GM18517 (cell line): ENCODE data around the gene LAMA3.

Source experiments
- ATAC-seq: cut with Tn5 transposase; IDR thresholded peaks from one replicate; pipeline ENCODE4 v1.9.1; 2021; ENCODE audit warnings: mild to moderate bottlenecking, moderate library complexity; ENCODE audit not compliant: unreplicated experiment

LAMA3 gene

GRCh38 chr18:23893653-23894052 is 204.4 kb downstream of the LAMA3 start:
- no peak for ATAC-seq

- ATAC-seq, result no peak
Observed at GRCh38 chr18:23894661-23895175, 205.5 kb downstream of the LAMA3 start.

DNA sequence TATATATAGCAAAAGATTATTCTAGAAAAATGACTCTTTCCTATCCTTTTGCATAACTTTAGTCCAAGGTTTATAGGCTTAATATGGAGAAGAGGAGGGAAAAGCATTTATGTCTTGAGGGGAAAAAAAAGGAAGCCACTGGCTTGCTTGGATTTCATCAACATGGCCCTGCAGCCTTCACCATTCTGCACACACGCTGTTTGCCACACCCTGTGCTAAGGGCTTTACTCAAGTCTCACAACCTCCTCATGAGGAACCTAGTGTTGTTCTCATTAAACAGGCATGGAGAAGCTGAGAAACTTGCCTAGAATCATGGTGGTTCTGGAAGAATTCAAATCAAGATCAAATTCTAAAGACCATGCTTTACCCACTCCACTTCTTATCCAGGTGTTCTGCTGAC is 208.0 kb downstream of the LAMA3 start:
- no peak for ATAC-seq

DNA sequence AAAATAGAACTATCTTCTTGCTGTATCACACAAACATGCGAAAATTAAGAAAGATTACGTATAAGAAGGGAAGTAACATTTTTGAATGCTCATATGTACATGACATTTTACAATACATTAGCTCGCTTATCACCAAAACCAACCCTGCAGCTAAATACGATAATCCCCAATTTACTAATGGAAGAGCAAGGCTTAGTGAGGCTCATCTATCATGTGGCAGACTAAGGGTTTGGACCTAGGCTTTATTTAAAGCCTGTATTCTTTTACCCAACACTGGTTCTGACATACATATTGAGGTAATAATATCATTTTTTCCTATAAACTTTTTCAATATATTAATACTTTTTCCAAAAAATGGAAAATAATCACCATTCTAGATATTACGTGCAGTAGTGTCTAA is 208.5 kb downstream of the LAMA3 start:
- no peak for ATAC-seq

GRCh38 chr18:23900994-23901393 is 211.7 kb downstream of the LAMA3 start:
- no peak for ATAC-seq

DNA sequence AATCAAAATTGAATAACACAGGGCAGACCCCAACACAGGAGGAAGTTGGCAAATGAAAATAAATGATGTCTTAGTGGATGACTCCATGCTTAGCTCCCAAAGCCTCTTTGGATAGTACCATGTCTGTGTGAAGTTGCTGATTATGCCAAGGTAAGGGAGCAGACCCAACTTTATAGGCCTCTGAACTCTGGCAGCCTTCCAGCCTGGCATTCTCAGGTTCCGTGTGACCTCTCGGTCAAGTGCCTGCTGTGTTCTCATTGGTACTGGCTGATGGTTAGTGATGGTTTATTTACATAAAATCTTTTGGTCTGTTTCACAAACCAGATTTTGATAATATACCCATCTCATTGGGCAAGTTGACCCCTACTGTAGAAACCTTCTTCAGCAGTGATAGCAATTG is 213.1 kb downstream of the LAMA3 start:
- no peak for ATAC-seq

- ATAC-seq, result no peak
Observed at GRCh38 chr18:23903971-23904370, 214.7 kb downstream of the LAMA3 start.

DNA sequence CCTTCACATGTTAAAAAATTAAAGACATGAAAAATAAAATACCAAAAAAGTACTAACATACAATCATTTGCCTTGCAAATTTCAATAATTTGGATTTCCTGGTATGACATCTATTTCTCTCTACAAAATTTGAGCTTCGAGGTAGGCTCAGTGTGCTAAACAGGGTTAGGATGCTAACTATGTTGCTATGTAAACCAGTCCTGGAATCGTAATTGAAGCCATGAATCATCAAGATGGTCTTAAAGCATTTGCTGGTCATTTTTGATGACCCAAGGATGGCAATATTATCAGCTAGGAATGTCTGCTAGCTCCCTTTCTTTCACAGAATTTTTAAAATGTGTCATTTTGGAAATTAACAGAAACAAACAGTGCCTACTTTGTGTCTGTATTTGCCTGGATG is 217.4 kb downstream of the LAMA3 start:
- ATAC-seq, result no peak

- ATAC-seq, result no peak
Observed at GRCh38 chr18:23908827-23909226, 219.6 kb downstream of the LAMA3 start.

GRCh38 chr18:23910032-23910431 is 220.8 kb downstream of the LAMA3 start:
- ATAC-seq, result no peak

- ATAC-seq, result no peak
Observed at GRCh38 chr18:23912356-23912755, 223.1 kb downstream of the LAMA3 start.

- no peak for ATAC-seq
Observed at GRCh38 chr18:23916338-23916737, 227.1 kb downstream of the LAMA3 start.

DNA sequence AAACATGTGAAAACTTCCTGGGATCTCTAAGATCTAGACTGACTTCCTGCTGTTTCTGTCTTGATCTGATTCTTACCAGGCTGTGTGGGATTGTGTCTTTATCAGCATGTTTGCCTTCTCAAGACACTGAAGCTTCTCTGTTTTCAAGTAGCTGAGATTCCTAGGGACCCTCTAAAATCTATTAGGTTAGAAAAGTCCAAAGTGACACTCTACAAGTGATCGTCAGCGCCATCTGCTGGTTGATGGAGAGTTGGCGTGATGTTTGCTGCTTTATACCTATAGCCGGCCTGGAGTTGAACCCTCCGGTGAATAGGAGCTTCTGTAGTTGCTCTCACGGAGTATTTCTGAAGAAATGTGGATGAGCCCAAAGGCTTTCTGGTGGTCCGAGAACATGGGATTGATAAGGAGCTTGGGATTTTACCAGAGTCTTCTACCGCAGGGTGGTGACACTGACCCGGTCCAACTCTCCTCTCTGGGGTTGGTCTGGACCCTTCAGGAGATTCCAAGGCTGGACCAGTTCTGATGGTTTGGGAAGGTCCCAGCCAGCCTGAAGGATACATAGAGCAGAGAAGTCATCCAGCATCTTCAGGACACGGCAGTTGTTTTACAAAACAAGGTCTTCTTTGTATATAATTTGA is 229.3 kb downstream of the LAMA3 start:
- no peak for ATAC-seq

DNA sequence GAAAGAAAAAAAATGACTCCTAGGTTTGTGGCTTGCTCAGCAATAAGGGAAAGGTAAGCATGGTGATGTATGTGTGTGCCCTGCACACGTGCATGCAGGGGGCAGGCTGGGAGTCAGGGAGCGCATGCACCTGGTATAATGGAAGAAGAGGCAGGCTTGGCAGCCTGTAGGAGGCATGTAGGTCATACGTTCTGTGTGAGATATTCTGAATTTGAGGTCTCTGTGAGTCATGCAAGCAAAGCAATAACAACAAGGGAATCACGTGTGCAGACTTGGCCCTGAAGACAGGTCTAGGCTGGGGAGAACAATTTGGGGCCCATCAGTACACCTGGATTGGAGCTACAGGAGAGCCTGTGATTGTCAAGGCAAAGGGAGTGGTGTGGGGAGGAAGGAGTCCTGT is 230.8 kb downstream of the LAMA3 start:
- ATAC-seq, result no peak

- no peak for ATAC-seq
Observed at GRCh38 chr18:23921716-23922285, 232.5 kb downstream of the LAMA3 start.

DNA sequence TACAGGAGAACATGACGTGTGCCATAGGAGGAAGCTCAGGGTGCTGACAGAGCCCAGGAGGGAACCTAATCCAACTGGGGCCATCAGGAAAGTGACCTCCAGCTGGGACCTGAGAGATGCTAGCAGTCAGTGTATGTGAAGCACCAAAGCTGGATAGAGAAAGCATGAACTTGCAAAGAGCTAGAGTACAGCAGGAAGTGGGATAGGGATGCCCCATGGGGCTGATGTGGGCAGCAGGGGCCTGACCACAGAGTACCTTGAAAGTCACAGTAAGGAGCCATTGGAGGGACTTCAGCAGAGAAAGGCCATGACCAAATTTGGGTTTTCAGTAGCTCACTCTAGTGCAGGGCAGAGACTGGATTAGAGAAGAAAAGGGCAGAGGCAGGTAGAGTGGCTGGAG is 233.7 kb downstream of the LAMA3 start:
- no peak for ATAC-seq

GRCh38 chr18:23924813-23925212 is 235.6 kb downstream of the LAMA3 start:
- no peak for ATAC-seq

DNA sequence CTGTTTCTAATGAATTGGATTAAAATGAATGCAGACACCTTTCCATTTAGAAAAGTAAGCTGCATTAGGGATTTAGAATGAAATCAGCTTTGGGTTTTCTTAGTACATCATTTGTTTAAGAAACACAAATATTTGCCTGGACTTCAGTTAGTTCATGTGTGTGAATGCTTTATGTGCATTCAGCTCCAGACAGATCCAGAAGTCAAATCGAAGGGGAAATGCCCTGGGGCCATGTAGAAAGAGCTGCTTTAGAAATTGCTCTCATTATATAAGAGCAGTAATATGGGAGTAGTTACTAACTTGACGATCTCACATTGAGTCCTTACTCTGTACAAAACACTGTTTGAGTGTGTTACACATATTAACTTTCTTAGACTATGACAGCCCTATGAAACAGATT is 237.3 kb downstream of the LAMA3 start:
- no peak for ATAC-seq

- no peak for ATAC-seq
Observed at GRCh38 chr18:23927821-23928746, 238.8 kb downstream of the LAMA3 start.

DNA sequence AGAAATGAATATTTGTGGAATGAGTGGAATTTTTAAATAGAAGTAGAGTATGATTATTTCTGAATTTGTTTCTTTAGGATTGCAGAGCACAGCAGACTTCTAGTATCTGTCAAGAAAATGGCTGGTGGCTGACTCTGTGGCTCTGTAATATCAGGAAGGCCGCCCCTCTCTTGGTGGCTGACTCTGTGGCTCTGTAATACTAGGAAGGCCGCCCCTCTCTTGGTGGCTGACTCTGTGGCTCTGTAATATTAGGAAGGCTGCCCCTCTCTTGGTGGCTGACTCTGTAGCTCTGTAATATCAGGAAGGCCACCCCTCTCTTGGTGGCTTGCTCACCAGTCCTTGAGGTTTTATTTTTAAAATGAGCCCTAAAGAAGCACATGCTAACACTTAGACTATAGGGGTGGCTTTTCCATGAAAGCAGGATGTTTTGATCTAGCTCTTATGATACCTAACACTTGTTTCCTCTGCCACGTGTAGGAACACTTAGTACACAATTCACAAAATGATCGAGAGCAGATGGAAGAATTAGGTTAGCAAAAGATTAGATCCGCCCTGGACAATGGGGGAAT is 240.2 kb downstream of the LAMA3 start:
- no peak for ATAC-seq

DNA sequence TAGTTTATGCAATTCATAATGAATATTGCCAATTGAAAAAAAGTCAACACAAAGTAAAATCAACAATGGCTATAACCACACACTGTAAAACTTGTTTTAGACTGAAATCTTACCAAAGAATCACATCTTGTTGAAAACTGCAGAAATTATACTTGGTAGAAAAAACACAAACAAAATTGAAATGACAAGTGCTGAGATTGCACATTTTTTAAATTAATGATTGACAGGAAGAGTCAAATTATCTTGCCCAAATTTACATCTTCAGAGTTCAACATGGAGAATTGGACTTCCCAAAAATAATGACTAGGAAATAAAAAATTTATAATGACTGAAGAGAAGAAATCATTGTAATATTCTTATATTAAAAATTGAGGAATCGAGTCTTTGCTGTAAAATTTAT is 240.7 kb downstream of the LAMA3 start:
- ATAC-seq, result no peak
